Stimulated activated naive CD8-positive, alpha-beta T cell treated with anti-CD3 and anti-CD28 coated beads, Interleukin-15, amount 100 ng/mL, for 72 hours (primary cell): ENCODE data around the gene URB2.

Source experiments
- ATAC-seq: fragments of 150-1000 bp; cut with Tn5 transposase; 2 replicates; pipeline ENCODE4 v1.10.0; 2021; ENCODE audit warnings: mild to moderate bottlenecking, moderate library complexity
- DNase-seq, 2 donors: peaks; one replicate each; pipeline ENCODE4 v3.0.0; 2021 to 2022
- H3K27ac Mint-ChIP-seq, 2 donors: one replicate each; pipeline ENCODE4 v1.8.0; 2022; ENCODE audit warnings: mild to moderate bottlenecking in 2 of 2, mixed read lengths in 2 of 2, moderate library complexity in 2 of 2
- H3K27me3 Mint-ChIP-seq: one replicate; pipeline ENCODE4 v1.8.0; 2022; ENCODE audit warnings: mixed read lengths
- H3K4me1 Mint-ChIP-seq: one replicate; pipeline ENCODE4 v1.8.0; 2022; ENCODE audit warnings: mild to moderate bottlenecking, mixed read lengths
- H3K4me3 Mint-ChIP-seq, 2 donors: one replicate each; pipeline ENCODE4 v1.8.0; 2022; ENCODE audit warnings: mild to moderate bottlenecking in 2 of 2, mixed read lengths in 2 of 2, moderate library complexity in 1 of 2
- H3K9me3 Mint-ChIP-seq, 2 donors: one replicate each; pipeline ENCODE4 v1.8.0; 2022; ENCODE audit warnings: mixed read lengths in 2 of 2

URB2 gene

GRCh38 chr1:229625071-229625914 is 754 bp upstream of the URB2 start:
- peak; percentile 57 for DNase-seq
- peak overlapping the region; percentile 86 to 93 for H3K4me3 Mint-ChIP-seq
- H3K9me3 Mint-ChIP-seq: no peaks in the 10 kb centered on the region
- H3K4me1 Mint-ChIP-seq: peaks cover 65% of the 10 kb centered on the region
- peak overlapping the region; percentile 79 to 82 for H3K27ac Mint-ChIP-seq
- H3K27me3 Mint-ChIP-seq: no peaks in the 10 kb centered on the region
- peak; percentile 29 for ATAC-seq

- DNase-seq (no peak), ATAC-seq (no peak)
- Mint-ChIP-seq H3K27me3 (no peaks in the 10 kb centered on the region), H3K4me3 (peak overlapping the region; percentile 91 to 100), H3K27ac (peak overlapping the region in 1 of 2 donors; percentile 99), H3K4me1 (peaks cover 71% of the 10 kb centered on the region), H3K9me3 (no peaks in the 10 kb centered on the region)
Observed at GRCh38 chr1:229627003-229627402, 956 bp downstream of the URB2 start.

- no peaks in the 10 kb centered on the region for H3K9me3 Mint-ChIP-seq
- H3K27ac Mint-ChIP-seq: no peak overlapping the region
- ATAC-seq (no peak), DNase-seq (no peak)
- peaks cover 50% of the 10 kb centered on the region for H3K4me1 Mint-ChIP-seq
- H3K4me3 Mint-ChIP-seq: no peak overlapping the region
- no peaks in the 10 kb centered on the region for H3K27me3 Mint-ChIP-seq
Observed at GRCh38 chr1:229629261-229629660, 3.2 kb downstream of the URB2 start.

GRCh38 chr1:229631148-229631547 is 5.1 kb downstream of the URB2 start:
- no peak for DNase-seq
- Mint-ChIP-seq H3K4me1 (peaks cover 41% of the 10 kb centered on the region), H3K27me3 (no peaks in the 10 kb centered on the region), H3K9me3 (no peaks in the 10 kb centered on the region), H3K27ac (no peak overlapping the region), H3K4me3 (no peak overlapping the region)
- ATAC-seq: no peak

- DNase-seq (no peak), ATAC-seq (no peak)
- no peak overlapping the region for H3K4me3 Mint-ChIP-seq
- no peaks in the 10 kb centered on the region for H3K9me3 Mint-ChIP-seq
- H3K27me3 Mint-ChIP-seq: no peaks in the 10 kb centered on the region
- H3K27ac Mint-ChIP-seq: peak overlapping the region in 1 of 2 donors; percentile 6
- peaks cover 41% of the 10 kb centered on the region for H3K4me1 Mint-ChIP-seq
Observed at GRCh38 chr1:229631966-229632365, 5.9 kb downstream of the URB2 start.

GRCh38 chr1:229636042-229636441 is 10.0 kb downstream of the URB2 start:
- ATAC-seq (no peak), DNase-seq (no peak)
- Mint-ChIP-seq H3K27me3 (no peaks in the 10 kb centered on the region), H3K4me3 (no peak overlapping the region), H3K4me1 (peaks cover 18% of the 10 kb centered on the region), H3K27ac (peak overlapping the region in 1 of 2 donors; percentile 89), H3K9me3 (no peaks in the 10 kb centered on the region)

- no peak overlapping the region for H3K4me3 Mint-ChIP-seq
- ATAC-seq (no peak), DNase-seq (no peak)
- H3K9me3 Mint-ChIP-seq: no peaks in the 10 kb centered on the region
- no peaks in the 10 kb centered on the region for H3K27me3 Mint-ChIP-seq
- H3K27ac Mint-ChIP-seq: no peak overlapping the region
- peaks cover 12% of the 10 kb centered on the region for H3K4me1 Mint-ChIP-seq
Observed at GRCh38 chr1:229637746-229638145, 11.7 kb downstream of the URB2 start.

- Mint-ChIP-seq H3K27me3 (no peaks in the 10 kb centered on the region), H3K9me3 (no peaks in the 10 kb centered on the region), H3K27ac (no peak overlapping the region), H3K4me1 (peaks cover 12% of the 10 kb centered on the region), H3K4me3 (no peak overlapping the region)
- no peak for DNase-seq
- no peak for ATAC-seq
Observed at GRCh38 chr1:229640455-229640854, 14.4 kb downstream of the URB2 start.

GRCh38 chr1:229641306-229641705 is 15.3 kb downstream of the URB2 start:
- Mint-ChIP-seq H3K4me3 (no peak overlapping the region), H3K27ac (peak overlapping the region in 1 of 2 donors; percentile 78)
- ATAC-seq: no peak

GRCh38 chr1:229642376-229642775 is 16.3 kb downstream of the URB2 start:
- H3K9me3 Mint-ChIP-seq: no peaks in the 10 kb centered on the region
- no peak overlapping the region for H3K4me3 Mint-ChIP-seq
- DNase-seq (no peak), ATAC-seq (no peak)
- no peaks in the 10 kb centered on the region for H3K27me3 Mint-ChIP-seq
- no peak overlapping the region for H3K27ac Mint-ChIP-seq
- peaks cover 12% of the 10 kb centered on the region for H3K4me1 Mint-ChIP-seq

More at GRCh38 chr1:229641306-229641705, 15.3 kb downstream of the URB2 start:
- no peak for DNase-seq
- H3K9me3 Mint-ChIP-seq: no peaks in the 10 kb centered on the region
- H3K27me3 Mint-ChIP-seq: no peaks in the 10 kb centered on the region
- peaks cover 12% of the 10 kb centered on the region for H3K4me1 Mint-ChIP-seq

- no peak overlapping the region for H3K4me3 Mint-ChIP-seq
- no peak overlapping the region for H3K27ac Mint-ChIP-seq
- H3K9me3 Mint-ChIP-seq: no peaks in the 10 kb centered on the region
- ATAC-seq: no peak
- no peak for DNase-seq
- H3K27me3 Mint-ChIP-seq: no peaks in the 10 kb centered on the region
- H3K4me1 Mint-ChIP-seq: peaks cover 12% of the 10 kb centered on the region
Observed at GRCh38 chr1:229642970-229643369, 16.9 kb downstream of the URB2 start.

- peaks cover 7% of the 10 kb centered on the region for H3K4me1 Mint-ChIP-seq
- H3K4me3 Mint-ChIP-seq: no peak overlapping the region
- no peaks in the 10 kb centered on the region for H3K9me3 Mint-ChIP-seq
- H3K27me3 Mint-ChIP-seq: no peaks in the 10 kb centered on the region
- H3K27ac Mint-ChIP-seq: peak overlapping the region in 1 of 2 donors; percentile 82
- DNase-seq (no peak), ATAC-seq (no peak)
Observed at GRCh38 chr1:229643996-229644745, 18.1 kb downstream of the URB2 start.

- H3K4me3 Mint-ChIP-seq: no peak overlapping the region
Observed at GRCh38 chr1:229645324-229645993, 19.4 kb downstream of the URB2 start.

GRCh38 chr1:229648406-229648805 is 22.4 kb downstream of the URB2 start:
- no peaks in the 10 kb centered on the region for H3K27me3 Mint-ChIP-seq
- DNase-seq: no peak
- ATAC-seq: no peak
- no peaks in the 10 kb centered on the region for H3K9me3 Mint-ChIP-seq
- H3K27ac Mint-ChIP-seq: no peak overlapping the region
- H3K4me3 Mint-ChIP-seq: no peak overlapping the region
- H3K4me1 Mint-ChIP-seq: no peaks in the 10 kb centered on the region

More at GRCh38 chr1:229645324-229645993, 19.4 kb downstream of the URB2 start:
- DNase-seq: no peak
- H3K27me3 Mint-ChIP-seq: no peaks in the 10 kb centered on the region
- peak overlapping the region in 1 of 2 donors; percentile 1 for H3K27ac Mint-ChIP-seq
- ATAC-seq: no peak
- no peaks in the 10 kb centered on the region for H3K9me3 Mint-ChIP-seq
- H3K4me1 Mint-ChIP-seq: peaks cover 3% of the 10 kb centered on the region

- no peak overlapping the region for H3K4me3 Mint-ChIP-seq
- no peaks in the 10 kb centered on the region for H3K27me3 Mint-ChIP-seq
- H3K4me1 Mint-ChIP-seq: no peaks in the 10 kb centered on the region
- ATAC-seq (no peak), DNase-seq (no peak)
- H3K27ac Mint-ChIP-seq: no peak overlapping the region
- H3K9me3 Mint-ChIP-seq: no peaks in the 10 kb centered on the region
Observed at GRCh38 chr1:229650045-229650444, 24.0 kb downstream of the URB2 start.

- Mint-ChIP-seq H3K27ac (no peak overlapping the region), H3K9me3 (no peaks in the 10 kb centered on the region), H3K4me1 (no peaks in the 10 kb centered on the region), H3K4me3 (no peak overlapping the region), H3K27me3 (no peaks in the 10 kb centered on the region)
- ATAC-seq: no peak
- DNase-seq: no peak
Observed at GRCh38 chr1:229651546-229651945, 25.5 kb downstream of the URB2 start.
